NCI-H128 (cell line): ENCODE results near the gene LRP2.
"Not testable (repeated sequence)": the region's sequence is repeated elsewhere in the genome, so short reads cannot be mapped to it uniquely, and the experiment has no call there.

Source experiments
- DNase-seq: peaks from one replicate; lab custom pipeline; 2025; ENCODE audit not compliant: unreplicated experiment; lab: John Stamatoyannopoulos, UW

The LRP2 gene

DNA sequence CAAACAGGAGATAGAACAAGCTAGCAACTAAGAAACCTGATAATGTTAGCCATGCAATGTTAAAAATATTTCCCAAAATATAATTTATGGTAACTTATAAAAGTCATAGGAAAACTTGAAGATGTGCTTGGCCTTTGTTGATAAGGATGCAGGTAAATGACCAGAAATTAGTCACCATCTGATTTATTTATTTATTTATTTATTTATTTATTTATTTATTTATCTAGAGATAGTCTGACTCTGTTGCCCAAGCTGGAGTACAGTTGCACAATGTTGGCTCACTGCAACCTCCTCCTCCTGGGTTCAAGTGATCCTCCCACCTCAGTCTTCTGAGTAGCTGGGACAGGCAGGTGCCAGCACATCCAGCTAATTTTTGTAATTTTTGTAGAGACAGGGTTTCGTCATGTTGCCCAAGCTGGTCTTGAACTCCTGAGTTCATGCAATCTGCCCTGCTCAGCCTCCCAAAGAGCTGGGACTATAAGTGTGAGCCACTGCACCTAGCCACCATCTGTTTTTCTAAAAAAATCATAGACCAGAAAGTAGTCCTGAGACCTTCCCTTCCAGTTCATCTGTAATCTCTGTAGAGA lies 183.4 kb downstream of the LRP2 start:
- DNase-seq = no peak

DNA sequence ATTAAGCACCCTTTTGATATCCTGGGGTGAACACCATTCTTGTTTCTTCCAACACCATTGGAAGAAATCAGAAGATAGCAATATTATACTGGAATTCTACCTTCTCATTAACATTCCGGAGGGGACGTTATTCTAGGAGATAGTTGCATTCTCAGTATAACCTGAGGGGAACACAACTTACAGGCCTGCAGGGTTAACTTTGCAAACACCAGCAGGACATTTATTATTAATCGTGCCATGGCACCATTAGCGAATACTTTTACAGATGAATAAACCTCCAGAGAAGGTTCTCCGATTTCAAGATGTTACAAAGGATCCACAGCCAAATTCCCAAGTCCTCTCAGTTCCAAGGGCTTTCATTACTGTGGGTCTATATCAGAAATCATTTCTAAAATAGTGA lies 184.0 kb downstream of the LRP2 start:
- DNase-seq = no peak

DNA sequence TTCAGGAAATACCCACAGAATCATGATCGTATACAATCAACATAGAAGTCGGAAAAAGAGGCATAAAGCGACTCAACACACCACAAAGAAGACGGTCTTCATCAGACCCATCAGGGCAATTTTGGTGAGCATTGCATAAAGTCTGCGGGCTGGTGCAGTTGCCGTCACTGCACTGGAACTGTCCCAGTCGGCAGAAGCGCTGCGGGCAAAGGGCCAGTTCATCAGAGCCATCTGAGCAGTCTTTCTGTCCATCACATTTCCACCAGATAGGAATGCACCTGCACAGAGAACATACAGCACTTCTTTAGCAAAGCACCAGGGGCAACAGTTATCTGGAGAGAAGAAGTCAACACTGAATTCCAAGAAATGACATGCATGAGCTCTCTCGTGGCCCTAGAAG lies 187.2 kb downstream of the LRP2 start:
- no peak for DNase-seq

DNA sequence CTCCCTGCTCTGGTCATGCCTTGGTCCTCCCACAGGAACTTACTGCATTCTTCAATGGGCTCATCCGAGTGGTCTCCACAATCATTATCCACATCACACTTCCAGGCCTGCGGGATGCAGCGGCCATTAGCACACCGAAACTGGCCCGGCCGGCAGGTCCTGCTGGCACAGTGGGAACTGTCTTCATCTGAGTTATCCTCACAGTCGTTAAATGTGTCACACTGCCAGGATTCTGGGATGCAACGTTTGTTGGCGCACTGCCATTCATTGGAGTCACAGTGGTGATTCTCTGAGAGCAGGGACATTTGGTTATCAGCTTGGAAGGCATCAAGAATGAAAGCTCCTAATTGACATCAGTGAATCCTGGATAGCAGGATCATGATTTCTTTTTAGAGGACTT lies 188.5 kb downstream of the LRP2 start:
- DNase-seq = no peak

DNA sequence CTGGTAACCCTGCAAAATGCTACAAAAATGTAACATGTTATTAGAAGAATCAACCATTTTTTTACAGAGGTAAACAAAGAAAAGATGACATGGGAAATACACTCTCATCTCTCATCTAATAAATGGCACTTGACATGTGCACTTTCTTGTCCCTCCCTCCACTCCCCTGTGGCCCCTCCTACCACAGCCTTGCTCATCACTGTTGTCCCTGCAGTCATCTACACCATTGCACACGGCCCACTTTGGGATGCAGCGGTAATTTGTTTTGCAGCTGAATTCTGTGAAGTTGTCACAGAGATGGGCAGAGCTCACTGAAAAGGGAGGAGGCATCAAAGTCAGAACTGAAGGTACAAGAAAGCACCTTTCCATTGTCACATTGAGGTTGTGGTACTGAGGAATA lies 189.4 kb downstream of the LRP2 start:
- DNase-seq = no peak

DNA sequence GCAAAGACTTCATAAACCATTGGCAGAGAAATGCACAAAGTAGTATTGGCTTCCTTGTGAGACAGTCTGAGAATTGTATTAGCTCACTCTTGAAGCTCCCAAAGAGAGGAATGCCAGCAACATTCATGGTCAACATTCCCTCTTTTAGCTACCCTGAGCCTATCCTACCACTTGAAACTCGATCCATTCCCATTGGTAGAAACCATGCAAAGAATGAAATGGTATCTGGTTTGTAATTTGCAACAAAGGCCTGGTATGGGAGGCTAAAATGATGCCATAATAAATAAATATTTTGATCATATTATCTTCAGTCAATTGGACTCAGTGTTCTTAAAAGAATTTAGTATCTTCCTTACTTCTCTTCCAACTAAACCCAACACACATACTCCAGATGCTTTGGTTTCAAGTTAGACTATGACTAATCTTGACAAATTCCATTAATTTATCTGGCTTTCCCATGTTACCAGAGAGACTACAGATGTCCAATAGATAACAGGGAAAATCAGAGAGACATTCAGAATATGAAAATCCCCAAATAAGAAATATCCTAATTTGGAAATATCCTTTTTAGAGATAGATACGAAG lies 190.1 kb downstream of the LRP2 start:
- no peak for DNase-seq

DNA sequence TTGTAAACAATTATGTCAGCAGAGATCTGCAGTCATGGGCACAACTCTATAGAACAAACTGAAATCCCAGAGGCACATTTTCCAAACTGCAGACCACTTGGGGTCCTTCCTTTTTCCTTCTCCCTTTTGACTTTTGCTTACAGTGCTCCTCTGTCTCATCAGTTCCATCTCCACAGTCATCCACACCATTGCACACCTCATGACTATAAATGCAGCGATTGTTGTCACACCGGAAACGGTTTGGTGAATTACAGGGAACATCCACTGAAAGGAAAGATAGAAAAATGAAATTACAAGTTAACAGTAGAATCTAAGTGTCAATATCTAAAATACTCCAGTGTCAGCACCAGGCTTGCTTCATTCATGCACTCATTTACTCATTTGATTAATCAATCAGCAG lies 196.5 kb downstream of the LRP2 start:
- DNase-seq = no peak

DNA sequence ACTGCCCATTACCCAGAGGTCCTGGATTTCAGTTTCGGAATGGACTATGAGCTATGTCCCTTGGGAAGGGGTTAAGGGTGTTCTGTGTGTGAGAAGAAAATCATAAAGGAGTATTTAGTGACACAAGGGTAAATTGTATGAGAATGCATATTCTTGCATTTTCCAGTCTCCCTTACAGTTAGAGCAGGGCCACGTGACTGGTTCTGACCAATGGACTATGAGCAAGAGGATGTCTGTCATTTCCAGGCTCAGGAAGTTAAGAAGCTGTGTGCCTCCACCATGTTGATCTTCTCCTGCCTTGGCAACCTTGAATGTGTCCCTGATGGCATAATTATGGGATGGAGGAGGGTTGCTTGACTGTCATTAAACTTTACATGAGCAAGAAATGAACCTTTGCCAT lies 198.0 kb downstream of the LRP2 start:
- no peak for DNase-seq

DNA sequence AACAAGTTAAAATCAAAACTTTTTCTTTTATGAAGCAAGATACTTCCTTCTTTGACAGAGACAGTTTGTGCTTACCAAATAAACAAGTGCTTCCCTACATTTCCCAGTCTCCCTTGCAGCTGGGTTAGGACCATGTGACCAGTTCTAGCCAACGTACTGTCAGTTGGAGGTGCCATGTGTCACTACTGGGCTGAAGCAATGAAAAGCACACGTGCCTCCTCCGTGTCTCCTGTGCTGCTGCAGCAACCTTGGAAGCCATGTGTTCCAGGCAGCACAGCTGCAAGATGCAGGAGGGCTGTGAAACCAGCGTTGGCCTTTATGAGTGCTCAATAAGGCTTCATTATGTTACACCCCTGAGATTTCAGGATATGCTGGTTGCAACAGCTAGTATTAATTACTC lies 199.7 kb downstream of the LRP2 start:
- DNase-seq = no peak

DNA sequence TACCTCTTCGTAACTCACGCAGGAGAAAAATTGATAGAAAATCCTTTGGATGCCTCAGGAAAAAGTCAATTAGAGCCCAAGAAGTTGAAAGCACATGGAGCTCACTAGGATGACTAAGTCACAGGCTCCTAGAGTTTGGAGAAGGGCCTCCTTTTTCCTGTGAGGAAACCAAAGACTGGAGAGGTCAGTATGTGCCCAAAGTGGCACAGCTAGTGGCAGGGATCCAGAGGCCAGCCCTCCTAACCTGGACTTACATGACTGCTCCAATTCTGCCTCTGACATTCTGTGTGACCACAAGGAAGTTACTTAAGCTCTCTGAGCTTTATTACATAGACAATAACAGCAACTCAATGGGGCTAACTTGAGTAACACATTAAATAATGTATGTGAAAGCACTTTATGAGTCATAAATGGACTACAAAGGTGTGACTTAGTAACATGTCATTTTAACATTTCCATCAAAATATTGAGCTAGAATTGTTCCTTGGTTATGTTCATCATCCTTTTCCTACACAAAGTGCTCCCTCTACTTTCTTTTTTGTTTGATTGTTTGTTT lies 201.3 kb downstream of the LRP2 start:
- no peak for DNase-seq

DNA sequence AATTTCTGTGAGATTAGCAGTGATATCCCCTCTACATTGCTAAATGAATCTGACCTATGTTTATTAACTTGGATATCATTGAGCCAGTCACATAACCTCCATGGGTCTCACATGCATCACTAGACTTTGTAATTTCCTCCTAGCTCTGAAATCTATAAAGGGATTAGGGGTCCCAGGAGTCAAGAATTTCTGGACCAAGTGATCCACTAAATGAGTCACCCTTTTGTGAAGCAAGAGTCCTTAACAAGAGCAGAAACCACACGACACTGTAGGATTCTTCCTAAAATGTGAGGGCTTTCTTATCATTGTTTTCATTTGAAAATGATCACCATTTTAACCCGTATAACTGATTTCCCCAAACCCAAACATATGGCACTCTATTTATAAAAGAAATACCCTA lies 202.6 kb downstream of the LRP2 start:
- no peak for DNase-seq

DNA sequence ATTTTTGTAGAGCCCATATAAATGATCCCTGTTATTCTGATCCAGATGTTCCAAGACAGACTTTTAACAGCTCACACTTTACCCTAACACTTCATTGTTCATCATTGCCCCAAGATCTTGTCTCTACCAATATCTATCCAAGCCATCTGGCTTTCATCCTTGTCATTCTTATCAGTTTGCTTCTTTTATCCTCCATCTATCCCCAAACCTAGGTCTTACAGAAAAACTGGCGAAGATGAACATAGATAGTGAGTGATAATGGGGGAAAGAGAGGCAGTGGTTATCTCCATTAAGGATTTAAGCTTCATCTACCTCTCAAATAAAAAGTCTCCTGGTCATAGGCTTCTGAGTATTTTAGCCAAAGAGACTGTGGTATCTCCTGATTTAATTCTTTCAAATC lies 203.5 kb downstream of the LRP2 start:
- DNase-seq = no peak

DNA sequence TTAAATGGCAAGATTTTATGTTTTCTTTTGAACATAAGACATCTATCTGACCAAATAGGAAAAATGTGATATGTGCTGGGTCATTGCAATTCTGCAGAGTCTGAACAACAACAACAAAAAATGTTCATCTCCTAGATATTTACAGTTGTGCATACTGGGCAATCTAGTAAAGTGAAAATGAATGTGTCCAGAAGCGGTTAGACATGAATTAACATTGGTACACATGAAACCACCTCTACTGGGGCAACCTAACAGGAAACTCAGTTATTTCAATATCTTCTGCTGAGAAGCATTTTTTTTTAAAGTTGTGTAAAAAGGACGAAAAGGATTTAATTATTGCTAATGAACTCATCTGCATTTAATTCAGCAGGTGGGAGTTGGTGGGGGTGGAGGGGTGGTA lies 216.1 kb downstream of the LRP2 start:
- no peak for DNase-seq

DNA sequence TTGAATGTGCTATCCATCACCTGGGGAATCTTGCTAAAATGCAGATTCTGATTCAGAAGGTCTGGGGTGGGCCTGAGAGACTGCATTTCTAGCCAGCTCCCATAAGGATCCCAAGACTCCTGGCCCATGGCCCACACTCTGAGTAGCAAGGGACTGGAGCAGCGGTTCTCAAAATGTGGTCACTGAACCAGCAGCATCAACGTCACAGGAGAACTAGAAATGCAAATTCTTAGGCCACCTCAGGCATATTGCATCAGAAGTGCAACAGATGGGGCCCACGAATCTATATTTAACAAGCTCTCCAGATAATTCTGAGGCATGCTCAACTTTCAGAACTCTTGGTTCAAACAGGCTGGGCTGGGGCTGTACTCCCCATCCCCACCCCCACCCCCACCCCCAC lies 218.3 kb downstream of the LRP2 start:
- no peak for DNase-seq

DNA sequence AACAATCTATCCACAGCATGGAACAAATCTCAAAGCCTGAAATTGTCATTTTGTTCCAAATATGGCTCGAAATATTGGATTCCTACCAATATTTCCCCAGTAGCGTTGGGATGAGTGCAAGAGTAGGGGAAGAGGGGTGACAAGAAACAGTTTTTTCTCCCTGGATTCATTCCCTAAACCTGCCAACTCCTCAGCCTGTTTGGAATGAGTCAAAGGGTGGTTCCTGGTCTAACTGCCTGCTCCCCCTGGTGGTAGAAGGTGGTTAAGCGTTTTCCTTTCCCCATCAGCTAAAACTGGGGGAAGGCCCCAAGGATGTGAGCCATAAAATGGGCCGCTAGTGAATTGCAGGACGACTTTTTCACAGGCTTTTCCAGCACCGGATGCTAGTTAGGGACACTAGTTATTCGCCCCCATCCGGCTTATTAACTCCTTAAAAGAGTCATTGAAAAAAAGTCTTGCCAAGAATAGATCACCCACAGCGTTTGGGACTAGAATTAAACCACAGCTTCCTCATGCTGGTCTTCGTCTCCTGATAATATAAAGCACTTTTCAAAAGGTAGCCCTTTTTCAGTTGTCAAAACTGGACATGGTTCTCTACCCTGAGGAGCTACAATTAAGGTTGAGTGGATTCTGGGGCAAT lies 220.5 kb downstream of the LRP2 start:
- no peak for DNase-seq

DNA sequence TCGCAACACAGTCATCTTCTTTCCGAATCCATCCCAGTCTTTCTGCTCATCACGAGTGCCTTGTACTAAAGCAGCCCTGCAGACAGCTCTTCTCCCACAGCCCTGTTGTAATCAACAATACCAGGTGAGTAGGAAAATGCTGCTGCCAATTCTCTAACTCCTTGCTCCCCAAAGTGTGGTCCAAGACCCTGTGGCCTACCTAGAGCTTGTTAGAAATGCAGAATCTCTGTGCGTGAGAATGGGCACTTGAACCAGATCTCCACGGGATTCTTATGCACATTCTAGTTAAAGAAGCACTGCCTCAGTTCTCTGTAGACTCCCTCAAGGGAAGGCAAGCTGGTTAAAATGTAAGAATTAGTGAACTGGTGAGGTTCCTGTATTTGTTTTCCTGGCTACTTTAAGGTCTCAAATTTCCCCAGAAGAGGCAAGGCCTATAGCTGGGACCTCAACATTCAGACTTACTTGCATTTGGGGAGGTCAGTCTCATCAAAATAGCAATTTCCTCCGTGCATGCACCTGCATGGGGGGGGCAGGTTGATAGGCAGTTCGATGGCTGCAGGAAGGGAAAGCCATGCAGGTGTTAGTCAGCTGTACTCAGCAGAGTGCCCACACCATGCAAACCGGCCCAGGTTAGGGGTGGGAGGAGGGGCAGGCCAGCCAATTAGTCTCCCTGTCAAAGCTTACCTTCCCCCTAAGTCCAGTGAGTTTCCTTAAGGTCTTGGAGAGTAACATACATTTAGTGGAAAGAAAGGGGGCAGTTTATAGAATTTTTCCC lies 222.2 kb downstream of the LRP2 start:
- no peak for DNase-seq

DNA sequence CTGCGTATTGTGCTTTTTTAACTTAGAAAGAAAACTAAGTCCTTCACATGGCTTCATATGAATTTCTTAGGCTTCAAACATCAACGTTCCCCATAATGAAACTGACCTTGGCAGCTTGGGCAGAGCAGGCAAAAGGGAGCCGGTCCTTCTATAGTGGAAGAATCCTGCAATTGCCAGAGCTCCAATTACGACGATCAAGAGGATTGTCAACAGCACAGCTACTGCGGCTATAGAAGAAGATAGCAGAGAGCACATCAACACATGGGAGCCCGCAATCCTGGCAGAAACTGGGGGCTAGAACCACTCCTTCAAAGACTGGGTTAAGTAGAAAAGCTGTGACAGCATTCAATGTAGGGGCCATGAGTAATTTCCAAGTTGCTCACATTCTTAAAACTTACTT lies 223.2 kb downstream of the LRP2 start:
- no peak for DNase-seq

DNA sequence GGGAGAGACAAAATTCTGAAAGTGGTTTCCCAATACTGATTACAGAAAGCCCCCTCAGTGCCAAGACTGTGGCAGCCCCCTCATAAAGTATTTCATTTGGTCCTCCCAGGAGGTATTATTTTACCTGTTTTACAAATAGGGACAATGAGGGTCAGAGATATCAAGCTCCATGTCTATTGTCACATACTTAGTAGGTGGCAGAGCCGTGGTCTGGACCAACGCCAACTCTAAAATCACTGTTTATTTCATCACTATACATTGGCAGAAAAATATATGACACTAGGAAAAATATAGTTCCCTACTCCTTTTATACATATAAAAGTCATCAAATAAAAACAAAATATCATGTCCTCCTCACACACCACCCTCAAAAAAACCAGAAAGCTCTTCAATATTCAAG lies 224.4 kb downstream of the LRP2 start:
- DNase-seq = no peak

DNA sequence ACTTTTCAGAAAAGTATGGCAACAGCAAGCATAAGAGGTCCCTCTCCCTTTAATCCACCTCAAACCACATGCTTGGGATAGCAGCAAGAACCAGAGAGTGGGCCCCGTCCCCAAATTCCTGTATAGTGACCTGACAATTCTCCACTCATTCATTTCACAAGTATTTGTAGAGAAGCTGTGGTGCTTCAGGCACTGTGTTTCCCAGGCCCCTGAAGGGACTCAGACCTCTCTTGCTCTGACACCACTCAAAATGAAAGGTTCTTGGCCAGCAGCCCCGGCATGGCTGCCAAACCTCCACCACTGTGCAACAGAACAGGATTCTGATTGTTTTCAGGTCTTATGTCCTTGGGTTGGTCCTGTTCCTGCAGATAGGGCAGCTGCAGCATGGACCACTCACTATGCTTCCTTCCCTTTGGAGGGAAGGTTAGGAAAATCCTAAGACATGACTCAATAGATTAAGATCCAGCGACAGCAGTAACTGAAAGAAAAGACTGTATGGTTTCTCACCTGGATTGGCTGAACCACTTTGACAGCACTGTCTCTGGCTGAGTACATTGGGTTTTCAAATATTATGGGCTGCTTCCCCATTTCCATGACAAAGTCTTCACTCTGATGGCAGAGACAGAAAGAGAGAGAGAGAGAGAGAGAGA lies 225.3 kb downstream of the LRP2 start:
- DNase-seq = no peak

DNA sequence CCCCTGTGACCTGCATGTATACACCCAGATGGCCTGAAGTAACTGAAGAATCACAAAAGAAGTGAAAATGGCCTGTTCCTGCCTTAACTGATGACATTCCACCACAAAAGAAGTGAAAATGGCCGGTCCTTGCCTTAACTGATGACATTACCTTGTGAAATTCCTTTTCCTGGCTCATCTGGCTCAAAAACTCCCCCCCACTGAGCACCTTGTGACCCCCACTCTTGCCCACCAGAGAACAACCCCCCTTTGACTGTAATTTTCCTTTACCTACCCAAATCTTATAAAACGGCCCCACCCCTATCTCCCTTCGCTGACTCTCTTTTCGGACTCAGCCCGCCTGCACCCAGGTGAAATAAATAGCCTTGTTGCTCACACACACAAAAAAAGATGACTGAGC lies 225.9 kb downstream of the LRP2 start:
- DNase-seq = not testable (repeated sequence)

DNA sequence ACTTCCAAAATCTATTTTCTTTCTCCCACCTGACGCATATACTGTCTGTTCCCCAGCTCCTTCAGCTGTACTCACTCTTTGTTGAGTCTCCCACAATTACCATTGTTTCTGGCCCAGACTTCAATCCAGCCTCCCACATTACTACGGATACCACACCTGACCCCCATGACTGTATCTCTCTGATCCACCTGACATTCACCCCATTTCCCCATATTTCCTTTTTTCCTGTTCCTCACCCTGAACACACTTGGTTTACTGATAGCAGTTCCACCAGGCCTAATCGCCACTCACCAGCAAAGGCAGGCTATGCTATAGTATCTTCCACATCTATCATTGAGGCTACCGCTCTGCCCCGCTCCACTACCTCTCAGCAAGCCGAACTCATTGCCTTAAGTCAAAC lies 228.1 kb downstream of the LRP2 start:
- not testable (repeated sequence) for DNase-seq
